Putamen (tissue), 1 donor: Measurements from ENCODE around the gene FNIP1.
A peak's percentile ranks its signal among the peaks of the same experiment; 100 is the strongest.
"Not testable (repeated sequence)": the region's sequence is repeated elsewhere in the genome, so short reads cannot be mapped to it uniquely, and the experiment has no call there.

Experiments
- DNase-seq: peaks from one replicate; pipeline ENCODE4 v3.0.0-alpha.2; 2016; ENCODE audit warnings: low spot score

Gene FNIP1

DNA sequence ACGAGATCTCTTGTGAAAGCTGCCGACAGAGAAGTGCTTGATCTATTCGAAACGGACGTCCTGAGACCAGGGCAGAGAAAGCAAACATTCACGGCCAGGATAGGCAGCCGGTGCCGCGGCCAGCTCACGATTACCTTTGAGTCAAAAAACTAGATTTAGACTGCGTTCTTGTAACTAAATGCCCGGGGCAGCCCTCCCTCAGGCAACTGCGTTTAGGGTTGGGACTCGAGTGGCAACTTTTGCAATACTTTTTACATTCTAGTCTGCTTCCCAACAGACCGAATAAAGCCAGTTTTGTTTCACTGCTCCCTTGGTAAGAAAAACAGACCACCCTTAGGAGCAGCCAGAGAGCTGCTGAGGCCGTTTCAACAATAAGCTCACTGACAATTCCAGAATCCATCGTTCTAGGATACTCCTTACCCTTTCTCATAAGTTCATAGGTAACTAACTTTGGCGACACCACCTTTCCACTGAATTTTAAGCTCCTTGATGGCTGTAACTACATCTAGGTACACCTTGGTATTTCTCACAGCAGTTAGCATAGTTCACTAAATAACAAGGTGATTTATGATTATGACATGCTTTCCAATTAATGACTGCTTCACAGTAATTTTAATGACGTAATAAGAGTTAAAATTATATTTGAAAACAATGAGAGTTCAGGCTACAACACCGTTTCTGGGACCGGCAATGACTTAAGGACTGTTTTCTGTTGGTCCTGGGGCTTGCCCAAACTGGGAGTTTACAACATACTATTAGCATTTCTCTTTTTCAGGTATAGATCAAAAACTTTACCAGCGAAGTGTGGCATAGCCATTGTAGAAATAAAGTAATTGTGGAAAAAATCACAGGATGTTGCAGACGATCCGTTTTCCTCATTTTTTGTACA lies 160.9 kb downstream of the FNIP1 start:
- no peak for DNase-seq

DNA sequence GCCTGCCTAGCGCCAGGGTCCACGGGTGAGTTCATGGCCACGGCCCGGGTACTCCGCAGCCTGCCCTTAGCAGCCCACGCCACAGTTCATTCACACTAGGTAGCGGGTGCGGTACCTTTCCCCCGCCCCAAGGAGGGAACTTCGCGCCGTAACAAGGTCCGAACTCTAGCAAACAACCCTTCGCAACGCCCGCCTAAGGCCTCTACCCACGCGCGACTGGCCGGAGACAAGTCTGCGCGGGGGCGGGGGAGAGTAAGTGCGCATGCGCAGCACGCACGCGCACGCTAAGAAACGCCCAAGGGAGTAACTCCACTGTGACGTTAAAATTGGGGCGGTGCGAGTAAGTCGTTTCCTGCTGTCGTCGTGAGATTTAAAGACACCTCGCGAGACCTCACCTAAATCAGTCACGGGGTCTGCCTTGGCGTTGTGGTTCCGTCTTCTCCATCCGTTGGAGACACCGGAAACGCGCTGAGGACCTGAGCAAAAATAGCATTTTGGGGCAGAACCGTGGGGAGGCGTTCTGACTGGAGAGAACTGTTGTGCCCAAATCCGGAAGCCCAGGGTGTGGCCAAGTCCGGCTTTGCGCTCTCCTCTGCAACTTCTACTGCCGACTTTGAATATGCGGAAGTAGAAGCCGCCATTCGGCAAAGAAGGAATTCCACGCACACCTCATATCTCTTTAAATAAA lies 161.7 kb downstream of the FNIP1 start, which contains the start of gene RAPGEF6:
Gene RAPGEF6 (minus strand): TSS at position 234 of the 688 bp plus-strand sequence. CDS start 199 bp downstream, at position 35.
- DNase-seq = peak; percentile 99

DNA sequence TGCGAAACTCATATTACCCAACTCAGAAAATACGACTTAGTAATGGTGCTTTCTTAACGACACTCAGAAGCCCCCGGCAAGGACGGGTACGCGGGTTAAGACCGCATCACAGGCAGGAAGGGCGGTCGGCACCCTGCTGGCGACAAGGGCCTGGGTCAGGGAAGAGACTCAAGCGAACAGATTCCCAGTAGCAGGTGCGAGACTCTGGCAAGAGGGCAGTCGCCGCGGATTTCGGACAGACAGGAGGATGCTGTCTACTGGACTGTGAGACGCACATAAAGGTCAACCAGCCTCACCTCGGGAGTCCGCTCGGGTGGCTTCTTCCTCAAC lies 162.2 kb downstream of the FNIP1 start:
- DNase-seq = peak; percentile 53

DNA sequence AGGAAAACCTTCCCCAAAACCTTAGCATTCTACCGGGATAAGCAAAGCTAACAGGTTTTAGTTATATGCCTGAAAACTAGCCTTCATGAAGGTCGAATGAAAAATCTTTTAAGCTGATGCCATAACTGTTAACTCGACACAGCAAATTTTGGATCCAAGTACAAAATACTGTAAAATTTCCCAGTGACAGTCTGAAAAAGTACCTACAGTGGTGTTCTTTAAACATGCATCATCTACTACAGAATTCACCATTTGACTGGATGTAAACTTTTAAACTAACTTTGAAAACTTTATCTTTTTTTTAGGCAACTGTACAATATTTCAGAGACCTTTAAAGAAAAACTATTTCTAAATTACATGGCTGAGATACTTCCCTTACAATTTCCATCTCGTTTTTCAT lies 162.6 kb downstream of the FNIP1 start:
- no peak for DNase-seq

DNA sequence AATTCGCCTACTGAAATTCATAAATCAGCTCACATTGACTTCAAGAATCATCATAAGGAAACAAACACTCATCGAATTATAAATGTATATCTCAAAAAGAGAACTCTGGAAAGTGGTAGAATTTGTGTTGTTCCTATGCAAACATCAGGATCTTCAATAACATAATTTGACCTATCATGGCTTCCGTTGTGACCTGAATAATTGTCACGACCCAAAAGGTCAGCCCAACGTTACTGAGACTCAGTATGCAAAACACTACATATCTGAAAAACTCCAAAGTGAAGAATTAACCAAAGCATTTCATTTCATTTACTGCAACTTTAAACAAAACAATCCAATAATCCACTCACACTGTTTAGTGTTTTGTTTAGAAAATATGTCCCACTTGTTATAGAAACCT lies 163.0 kb downstream of the FNIP1 start:
- no peak for DNase-seq

DNA sequence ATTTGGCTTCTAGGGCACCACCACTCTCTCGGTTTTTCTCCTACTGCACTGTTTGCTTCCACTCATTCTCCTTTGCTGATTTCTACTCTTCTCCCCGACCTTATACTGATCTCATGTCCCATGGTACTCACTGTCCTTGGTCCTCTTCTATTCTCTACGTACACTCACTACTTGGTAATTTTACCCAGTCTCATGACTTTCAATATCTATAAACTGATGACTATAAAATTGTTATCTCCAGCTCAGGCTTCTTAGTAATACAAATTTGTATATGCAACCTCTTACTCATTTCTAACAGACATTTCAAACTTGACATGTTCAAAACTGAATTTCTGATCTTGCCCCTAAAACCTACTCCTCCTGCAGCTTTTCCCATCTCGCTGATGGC lies 165.9 kb downstream of the FNIP1 start:
- DNase-seq = no peak

DNA sequence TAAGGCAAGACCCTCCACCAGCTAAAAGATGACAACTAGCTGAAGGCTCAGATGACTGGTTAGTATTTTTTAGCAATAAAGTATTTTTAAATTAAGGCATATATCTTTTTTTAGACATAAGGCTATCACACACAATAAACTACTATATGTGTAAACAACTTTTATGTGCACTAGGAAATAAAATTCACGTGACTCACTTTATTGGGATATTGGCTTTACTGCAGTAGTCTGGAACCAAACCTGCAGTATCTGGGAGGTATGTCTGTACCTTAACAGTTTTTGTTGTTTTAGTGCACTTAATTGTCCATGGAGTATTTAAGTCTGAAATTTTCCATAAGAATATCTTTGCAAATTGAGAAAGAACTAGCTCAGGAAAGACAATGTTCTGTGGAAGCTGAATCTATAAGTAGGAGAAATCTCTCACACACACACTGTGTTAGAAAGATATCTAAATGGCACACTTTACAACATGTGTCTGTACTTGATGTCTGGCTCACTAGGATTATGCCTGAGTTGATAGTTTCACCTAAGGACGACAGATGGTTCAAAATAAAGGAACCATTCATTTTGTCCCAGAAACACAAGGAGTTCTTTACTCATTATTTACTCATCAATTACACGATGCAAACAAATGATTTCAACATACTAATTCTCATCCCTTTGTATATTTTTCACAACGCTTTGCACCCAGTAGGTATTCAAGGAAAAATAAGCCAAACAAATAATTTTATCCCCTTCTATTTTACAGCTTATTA lies 166.4 kb downstream of the FNIP1 start:
- DNase-seq = no peak

DNA sequence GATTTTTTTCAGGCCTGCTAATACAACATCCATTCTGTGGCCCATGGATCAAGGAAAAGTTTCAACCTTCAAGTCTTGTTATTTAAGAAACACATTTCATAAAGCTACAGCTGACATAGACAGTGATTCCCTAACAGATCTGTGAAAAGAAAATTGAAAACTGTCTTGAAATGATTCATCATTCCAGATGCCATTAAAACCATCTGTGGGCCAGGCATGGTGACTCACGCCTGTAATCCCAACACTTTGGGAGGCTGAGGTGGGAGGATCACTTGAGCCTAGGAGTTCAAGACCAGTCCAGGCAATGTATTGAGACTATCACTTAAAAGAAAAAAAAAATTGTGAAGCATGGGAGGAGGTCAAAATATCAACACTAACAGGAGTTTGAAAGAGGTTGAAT lies 167.8 kb downstream of the FNIP1 start:
- no peak for DNase-seq

DNA sequence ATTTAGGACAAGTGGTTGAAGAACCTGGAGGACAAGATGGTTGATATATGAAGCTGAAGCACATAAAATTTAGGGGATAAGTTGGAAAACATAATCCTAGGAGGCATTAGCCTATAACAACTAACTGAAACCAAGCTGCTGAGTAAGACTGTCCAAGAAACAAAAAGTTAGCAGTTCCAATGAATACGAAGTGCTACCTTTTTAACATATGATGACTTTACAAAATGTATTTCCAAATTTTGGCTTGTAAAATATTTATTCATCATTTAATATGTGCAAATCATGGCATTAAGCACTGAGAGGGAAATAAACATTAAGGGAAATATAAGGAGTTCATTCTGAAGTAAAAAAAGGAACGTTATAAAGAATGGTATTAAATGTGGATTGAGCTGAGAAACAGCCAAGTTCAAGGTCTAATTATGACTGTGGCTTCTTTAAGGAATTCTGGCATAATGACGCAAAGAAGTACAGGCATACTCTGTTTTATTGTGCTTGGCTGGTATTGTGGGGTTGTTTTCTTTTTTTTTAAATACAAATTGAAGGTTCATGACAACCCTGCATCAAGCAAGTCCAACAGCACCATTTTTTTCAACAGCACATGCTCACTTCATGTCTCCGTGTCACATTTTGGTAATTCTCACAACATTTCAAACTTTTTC lies 169.5 kb downstream of the FNIP1 start:
- no peak for DNase-seq

DNA sequence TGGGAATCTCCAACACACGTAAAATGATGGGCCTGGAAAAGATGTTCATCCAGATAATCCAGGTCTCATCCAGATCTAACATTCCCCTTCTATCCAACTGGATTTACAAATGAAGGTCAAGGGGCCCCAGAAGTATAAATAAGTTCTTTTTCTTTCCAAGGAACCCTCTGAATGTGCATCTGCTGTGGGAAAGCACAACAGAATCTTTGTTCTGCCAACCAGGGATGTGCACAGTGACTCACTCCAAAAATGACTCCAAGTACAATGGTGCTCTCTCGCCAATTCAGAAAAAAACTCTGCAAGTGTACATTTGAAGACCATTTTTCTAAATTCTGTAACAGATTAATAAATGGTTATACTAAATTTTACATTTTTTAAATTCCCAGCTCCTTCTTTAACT lies 174.2 kb downstream of the FNIP1 start:
- DNase-seq = peak; percentile 88

DNA sequence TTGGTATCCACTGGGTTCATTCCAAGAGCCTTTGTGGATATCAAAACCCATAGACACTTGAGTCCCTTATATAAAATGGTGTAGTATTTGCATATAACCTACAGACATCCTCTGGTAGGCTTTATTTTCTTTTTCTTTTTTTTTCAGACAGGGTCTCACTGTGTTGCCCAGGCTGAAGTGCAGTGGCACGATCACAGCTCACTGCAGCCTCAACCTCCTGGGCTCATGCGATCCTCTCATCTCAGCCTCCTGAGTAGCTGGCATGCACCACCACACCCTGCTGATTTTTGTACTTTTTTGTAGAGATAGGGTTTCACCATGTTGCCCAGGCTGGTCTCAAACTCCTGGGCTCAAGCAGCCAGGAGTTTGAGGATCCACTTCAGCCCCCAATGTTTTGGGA lies 175.7 kb downstream of the FNIP1 start:
- not testable (repeated sequence) for DNase-seq

DNA sequence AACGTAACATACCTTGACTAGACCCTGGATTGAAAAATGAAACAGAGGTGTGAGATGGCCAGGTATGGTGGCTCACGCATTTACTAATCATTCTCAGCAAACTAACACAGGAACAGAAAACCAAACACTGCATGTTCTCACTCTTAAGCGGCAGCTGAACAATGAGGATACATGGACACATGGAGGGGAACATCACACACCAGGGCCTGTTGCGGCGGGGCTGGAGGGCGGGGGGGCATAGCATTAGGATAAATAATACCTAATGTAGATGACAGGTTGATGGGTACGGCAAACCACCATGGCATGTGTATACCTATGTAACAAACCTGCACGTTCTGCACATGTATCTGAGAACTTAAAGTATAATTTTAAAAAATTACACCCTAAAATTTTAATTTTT lies 177.7 kb downstream of the FNIP1 start:
- DNase-seq = no peak

DNA sequence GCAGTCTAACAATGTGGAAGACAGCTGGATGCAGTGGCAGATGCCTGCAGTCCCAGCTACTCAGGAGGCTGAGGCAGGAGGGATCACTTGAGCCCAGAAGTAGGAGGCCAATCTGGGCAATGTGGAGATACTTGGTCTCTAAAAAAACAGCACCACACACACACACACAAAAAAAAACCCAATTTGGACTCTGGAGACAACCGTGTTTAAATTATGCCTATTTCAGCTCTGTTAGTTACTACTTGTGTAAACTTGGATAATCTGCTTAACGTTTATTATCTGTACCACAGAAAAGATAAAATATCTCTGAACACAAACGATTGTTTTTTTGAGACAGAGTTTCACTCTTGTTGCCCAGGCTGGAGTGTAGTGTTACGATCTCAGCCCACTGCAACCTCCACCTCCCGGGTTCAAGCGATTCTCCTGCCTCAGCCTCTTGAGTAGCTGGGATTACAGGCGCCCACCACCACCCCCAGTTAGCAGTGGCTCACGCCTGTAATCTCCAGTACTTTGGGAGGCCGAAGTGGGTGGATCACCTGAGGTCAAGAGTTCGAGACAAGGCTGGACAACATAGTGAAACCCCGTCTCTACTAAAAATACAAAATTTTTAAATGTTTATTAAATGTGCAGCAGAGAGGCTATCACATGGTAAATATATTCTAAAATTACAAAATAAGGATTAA lies 179.5 kb downstream of the FNIP1 start:
- DNase-seq = no peak

DNA sequence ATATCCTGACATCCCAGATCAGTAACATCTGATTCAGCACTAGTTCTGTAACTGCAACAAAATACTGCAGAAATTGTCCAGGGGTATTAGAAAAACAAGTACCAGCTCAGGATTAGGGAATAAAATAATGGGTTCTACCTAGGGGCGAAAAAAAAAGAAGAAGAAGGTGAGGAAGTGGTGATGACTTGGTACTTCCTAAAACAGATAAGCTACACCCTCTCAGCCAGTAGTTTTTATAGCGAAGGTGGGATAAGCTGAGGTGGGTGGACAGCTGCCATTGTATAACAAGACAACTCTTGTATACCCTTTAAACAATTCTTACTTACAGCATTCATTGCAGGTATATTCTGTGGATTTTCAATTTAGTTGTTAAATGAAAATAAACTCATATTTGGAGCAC lies 180.9 kb downstream of the FNIP1 start:
- DNase-seq = no peak

DNA sequence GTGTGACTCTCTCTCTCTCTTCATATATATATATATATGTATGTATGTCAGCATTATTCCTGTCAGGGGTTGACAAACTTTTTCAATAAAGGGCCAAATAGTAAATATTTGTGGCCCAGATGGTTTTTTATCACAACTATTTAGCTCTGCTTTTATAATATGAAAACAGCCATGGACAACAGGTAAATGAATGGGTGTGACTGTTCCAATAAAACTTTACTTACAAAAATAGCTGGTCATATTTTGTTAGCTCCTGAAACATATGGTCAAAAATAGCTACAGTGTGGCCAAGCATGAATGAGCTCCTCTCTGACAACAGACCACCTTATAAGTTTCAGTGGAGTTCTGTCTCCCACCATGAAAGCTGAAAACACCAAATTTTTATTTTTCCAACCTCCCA lies 183.4 kb downstream of the FNIP1 start:
- no peak for DNase-seq

DNA sequence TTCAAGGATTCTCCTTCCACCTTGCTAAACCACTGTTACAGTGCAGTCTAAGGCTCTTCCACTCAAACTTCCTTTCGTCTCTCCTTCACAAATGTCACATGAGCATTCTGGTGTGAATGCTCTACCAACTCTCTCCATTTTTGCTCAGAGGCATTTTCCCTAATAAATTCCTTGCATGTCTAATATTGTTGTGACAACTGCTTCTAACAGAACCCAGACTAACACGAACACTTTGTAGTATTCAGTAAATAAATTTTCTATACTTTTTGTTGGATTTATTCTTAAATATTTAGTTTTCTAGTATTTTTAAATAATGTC lies 185.8 kb downstream of the FNIP1 start:
- DNase-seq = no peak

DNA sequence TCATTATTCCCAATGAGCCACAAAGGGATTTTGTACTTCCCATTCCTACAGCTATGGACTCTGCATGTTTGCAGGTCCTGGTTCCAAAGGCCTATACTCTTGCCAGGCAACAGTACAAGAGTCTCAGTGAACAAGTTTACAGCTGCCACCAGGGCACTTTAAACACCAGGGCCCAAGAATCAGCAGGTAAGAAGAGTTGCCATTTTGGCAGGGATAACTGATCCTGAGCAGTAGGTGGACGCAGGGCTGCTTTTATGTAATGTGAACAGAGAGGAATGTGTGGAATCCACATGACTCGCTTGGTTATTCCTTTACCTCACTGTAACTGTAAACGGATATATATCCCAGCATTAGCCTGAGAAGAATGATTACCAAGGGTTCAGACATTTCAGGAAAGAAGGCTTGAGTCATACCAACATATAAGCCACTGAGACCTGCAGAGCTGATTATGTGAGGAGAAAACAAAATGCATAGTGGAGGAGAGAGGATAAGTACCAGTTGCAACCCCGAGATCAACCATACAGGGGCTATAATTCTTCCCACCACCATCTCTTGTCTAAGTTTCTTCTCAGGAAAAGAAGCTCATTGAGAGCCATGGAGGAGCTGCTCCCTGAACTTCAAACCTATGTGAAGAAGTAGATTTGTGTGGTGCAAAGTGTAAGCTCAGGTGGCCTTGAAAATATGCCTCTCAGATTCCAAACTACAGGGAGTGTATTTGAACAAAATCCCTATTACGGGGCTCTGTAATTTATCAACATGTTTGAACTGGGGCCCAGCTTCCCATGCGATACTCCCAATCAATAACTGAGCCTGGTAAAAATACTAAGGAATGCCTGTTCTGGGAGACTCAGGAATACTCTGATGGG lies 186.4 kb downstream of the FNIP1 start:
- no peak for DNase-seq

DNA sequence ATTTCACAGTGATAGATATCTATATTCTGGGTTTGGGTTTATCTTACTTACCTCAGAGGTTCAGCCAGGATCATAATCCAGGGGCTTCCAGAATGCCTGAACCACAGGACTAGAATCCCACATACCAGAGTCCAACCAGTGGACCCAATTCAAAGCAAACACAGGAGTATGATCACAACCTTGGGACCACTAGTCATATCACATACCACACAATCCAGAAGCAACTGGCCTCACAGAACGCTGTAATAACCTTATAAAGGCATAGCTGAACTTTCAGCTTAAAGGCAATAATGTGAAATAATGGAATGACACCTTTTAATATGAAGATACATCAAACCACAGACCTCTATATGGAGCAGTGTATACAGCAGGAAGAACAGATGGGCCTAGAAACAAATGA lies 187.0 kb downstream of the FNIP1 start:
- no peak for DNase-seq

DNA sequence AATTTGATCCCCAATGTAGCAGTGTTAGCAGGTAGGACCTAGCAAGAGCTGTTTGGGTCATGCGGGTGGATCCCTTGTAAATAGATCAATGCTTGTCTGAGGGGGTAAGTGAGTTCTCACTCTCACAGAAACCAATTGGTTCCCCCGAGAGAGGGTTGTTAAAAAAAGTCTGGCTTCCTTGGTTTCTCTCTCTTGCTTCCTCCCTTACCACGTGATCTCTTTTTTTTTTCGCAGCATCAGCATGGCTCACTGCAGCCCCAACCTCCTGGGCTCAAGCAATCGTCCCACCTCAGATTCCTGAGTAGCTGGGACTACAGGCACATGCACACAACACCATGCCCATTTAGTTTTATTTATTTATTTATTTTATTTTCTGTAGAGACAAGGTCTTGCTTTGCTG lies 188.2 kb downstream of the FNIP1 start:
- no peak for DNase-seq

DNA sequence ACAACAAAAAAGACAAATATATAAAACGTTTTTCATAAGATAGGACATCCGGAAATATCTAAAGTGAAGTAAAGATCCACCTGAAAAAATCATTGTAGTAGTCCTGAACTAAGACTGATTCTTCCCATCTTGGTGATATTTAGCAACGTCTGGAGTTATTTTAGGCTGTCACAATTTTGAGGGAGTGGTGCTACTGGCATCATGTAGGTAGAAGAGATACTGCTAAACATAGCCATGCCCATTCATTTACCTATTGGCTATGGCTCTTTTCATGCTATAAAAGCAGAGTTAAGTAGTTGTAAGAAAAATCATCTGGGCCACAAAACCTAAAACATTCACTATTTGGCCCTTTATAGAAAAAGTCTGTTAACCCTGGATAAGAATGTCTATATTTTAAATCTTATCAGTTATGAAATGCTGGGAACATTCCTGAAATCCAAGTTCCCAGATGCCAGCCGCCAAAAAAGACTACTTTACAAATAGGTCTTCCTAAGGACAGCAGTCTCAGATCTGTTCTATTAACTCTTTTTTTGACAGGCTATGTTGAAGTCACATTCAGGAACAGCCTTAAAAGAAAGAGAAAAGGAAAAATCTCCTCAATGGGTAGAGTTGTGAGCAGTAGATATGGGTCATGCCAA lies 188.8 kb downstream of the FNIP1 start:
- no peak for DNase-seq
